ENCODE measurements around the gene TCL1A.

GRCh38 chr14:95727056-95727700 lies 13.3 kb upstream of the TCL1A start:
- TF ChIP-seq, protein P1, sequence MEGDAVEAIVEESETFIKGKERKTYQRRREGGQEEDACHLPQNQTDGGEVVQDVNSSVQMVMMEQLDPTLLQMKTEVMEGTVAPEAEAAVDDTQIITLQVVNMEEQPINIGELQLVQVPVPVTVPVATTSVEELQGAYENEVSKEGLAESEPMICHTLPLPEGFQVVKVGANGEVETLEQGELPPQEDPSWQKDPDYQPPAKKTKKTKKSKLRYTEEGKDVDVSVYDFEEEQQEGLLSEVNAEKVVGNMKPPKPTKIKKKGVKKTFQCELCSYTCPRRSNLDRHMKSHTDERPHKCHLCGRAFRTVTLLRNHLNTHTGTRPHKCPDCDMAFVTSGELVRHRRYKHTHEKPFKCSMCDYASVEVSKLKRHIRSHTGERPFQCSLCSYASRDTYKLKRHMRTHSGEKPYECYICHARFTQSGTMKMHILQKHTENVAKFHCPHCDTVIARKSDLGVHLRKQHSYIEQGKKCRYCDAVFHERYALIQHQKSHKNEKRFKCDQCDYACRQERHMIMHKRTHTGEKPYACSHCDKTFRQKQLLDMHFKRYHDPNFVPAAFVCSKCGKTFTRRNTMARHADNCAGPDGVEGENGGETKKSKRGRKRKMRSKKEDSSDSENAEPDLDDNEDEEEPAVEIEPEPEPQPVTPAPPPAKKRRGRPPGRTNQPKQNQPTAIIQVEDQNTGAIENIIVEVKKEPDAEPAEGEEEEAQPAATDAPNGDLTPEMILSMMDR (IDR thresholded peaks at IDR 0.05; ENCODE audit: borderline replicate concordance, extremely low read depth, low read length, poor library complexity, severe bottlenecking): no peak
- TF ChIP-seq EZH2 (IDR thresholded peaks at IDR 0.05; ENCODE audit: borderline replicate concordance, low read depth, low read length, severe bottlenecking): no peak
